Stimulated activated CD8-positive, alpha-beta memory T cell treated with anti-CD3 and anti-CD28 coated beads, Interleukin-4, amount 100 ng/mL, for 24 hours (primary cell): Measurements from ENCODE around the gene ZNF366.

ENCODE experiments used
- DNase-seq: peaks from one replicate; pipeline ENCODE4 v3.0.0-alpha.2; 2020; ENCODE audit warnings: low read depth

Gene ZNF366

DNA sequence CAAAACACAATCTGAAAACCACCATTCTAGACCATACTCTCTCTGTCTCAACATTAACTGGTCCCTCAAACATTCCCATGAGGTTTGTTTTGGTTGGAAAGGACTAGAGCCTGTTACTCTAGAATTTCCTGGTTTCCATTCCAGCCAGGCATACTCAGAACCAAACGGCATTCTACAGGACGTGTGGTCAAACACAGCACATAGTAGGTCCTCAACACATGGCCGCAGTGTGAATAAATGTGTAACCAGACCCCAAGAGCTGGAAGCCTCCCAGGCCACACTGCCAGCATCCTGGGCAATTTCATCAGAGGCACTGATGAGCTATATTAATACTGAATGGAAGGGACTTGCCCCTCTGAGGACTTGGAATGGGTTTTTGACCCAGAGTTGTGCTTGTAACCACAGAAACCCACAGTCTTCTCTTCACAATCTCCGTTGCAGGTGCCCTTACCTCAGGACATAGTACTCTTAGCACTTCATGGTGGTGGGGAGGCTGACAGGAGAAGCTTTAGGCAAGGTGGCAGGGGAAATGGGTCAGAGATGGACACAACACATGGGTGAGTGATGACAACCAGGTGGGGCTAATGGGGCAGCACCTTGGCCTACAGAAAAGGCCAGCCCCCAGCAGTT lies 66.0 kb downstream of the ZNF366 start:
- DNase-seq = no peak

DNA sequence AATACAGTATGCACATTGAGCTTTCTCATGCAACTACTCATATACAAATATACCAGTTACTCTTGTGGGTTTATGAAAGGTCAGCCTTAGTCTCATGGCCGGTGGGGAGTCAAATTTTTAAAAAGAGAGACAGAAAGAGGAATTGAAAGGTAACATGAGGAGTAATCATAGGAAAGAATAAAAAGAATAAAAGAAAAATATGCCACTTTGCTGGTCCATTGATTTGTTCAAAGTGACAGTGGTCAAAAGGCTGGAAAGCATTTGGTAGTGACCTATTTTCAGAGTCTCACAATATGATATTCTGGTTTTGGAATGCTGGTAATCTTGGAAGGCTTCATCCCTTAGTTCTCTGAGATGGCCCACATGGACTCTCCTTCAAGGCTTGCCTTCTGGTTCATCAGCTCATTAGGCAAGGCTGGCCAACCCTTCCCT lies 67.0 kb downstream of the ZNF366 start:
- DNase-seq = no peak

DNA sequence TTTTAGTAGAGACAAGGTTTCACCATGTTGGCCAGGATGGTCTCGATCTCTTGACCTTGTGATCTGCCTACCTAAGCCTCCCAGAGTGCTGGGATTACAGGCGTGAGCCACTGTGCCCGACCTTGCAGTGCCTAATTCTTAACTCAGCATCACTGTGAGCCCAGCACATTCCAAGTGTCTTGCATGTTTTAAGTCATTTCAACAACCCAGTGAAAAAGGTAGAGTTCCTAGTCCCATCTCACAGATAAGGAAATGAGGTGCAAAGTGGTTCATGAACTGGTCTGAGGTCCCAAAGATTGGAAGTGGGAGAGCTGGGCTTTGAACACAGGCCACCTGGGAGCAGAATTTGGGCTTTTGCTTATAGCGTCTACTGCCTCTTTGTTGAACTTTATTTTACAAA lies 68.0 kb downstream of the ZNF366 start:
- DNase-seq = no peak

DNA sequence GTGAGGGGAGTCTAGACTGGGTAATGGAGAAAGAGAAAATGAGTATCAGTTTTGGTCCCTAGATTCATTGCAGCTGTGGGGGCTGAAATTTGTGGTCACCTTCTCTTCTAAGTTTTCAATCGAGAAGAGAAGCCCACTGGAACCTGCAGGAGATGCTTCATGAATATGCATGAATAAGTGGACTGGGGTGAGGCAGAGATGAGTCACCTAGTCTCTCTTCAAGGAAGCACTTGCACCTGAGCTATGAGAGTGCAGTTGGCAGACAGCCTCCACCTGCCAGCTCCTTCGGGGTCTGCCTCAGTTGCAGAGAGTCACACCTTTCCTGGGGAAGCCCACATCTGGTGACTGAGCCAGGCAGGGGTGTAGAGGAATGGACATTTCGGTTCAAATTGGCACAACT lies 69.1 kb downstream of the ZNF366 start:
- no peak for DNase-seq

DNA sequence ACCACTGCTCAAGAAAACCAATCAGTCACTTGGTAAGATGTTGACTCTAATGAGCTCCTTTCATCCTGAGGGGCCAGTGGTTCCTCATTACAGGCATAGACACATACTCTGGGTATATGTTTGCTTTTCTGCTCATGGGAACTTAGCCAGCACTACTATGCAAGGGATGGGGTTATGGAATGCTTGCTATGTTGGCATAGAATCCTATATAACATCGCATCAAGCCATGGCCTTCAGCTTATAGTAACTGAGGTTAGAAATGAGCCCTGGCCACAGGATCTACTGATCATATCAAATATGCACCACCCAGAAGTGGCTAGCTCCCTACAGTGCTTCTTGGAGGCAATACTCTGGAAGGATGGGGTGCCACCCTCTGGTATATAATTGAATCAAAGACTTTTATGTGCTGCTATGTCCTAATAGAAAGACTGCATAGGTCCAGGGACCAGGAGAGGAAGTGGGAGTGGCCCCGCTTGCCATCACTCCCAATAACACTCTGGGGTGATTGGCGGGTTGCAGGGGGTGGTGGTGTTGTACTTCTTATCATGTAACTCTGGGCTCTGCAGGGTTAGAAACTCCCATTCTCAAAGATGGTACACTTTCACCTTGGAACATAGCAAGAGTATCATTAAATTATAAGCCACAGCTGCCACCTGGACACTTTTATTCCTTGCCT lies 70.3 kb downstream of the ZNF366 start:
- no peak for DNase-seq

DNA sequence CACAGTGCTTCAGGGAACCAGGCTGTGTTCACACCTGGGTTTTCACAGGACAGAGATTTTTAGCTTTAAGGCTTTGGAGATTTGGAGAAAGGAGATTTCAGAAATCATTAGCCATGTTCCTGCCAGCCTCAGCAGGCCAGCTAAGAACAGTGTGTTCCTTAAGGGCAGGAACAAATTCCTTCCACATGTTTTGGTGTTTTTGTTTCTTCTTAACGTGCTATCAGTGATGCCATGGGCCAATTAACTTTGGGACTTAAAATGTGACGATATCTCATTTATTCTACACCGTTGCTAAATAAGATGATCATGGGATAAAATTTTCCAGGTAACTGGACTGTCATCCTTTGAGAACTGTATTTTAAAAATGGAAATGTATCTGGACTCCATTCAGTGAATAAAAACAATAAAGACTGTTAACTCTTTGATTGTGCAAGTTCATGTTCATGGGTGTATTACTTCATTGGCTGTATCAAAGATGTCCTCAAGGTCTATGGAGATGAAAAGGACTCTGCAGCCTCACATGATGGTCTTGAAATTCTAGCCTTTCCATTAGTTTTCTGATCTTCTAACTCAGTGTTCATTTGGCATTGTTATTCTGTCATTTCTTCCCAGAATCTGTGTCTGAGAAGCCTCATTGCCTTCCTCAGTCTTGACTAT lies 72.3 kb downstream of the ZNF366 start:
- DNase-seq = no peak

DNA sequence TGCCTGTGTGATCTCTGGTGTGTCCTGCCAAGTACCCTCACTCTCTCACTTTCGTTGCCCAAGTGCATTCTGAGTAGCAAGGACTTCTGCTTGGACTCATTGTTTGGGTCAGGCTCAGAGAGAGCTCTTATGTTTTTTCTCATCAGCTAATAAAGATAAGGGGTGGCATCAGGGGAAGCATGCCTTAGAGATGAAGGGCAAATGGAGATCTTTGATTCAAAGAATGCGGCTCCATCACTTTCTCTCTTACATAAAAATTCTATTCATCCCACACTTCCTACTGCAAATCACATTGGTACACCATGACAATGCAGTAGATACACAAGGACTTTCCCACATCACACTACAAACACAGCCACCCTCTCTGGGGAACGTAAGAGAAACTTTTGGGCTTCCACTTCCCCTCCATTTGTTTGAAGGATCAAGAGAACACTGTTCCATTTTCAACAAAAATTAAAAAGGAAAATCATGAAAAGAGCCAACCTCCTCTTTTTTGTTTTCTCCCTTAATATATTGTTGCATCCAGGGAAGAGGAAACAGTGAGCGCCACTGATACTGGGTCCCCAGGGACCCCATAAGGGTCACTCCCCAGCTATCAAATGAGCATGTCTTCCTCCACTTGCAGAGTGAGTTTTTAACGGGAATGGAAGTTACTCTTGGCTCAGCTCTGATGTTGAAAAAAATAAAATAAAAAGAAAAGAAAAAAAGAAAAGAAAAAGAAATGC lies 73.0 kb downstream of the ZNF366 start:
- no peak for DNase-seq

DNA sequence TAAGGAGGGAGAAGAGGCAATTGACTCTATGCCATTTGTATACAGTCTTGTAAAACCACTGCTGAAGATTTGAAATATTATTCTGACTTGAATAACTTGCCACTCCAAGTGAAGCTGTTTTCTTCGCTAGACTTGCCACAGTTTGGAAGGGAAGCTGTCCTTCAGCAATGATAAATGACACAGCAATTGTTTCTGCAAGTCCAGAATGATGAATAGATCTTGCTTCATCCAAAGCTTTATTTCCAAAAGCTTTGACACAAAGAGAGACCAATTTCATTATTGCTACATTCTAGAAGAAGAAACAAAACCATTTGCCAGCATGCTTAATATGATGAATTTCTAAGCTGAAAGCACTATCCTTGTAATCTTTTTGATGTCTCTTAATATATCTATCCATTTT lies 73.7 kb downstream of the ZNF366 start:
- no peak for DNase-seq

DNA sequence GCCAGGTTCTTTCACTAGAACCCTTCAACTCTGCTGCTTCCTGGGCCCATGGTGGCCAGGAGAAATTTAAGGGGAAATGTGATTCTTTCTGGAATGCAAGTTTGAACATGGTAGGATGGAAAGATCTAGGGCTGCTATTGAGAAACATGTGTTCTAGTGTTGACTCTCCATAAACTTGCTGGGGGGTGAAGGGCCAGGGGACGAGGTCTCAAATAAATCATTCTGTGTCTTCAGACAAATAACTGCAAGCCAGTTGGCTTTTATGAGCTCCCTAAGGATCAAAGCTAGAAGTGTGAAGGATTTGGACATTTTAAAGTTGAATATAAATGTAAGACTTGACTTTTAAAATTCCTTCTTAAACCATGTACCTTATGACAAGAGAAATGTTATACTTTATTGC lies 78.5 kb downstream of the ZNF366 start:
- no peak for DNase-seq

DNA sequence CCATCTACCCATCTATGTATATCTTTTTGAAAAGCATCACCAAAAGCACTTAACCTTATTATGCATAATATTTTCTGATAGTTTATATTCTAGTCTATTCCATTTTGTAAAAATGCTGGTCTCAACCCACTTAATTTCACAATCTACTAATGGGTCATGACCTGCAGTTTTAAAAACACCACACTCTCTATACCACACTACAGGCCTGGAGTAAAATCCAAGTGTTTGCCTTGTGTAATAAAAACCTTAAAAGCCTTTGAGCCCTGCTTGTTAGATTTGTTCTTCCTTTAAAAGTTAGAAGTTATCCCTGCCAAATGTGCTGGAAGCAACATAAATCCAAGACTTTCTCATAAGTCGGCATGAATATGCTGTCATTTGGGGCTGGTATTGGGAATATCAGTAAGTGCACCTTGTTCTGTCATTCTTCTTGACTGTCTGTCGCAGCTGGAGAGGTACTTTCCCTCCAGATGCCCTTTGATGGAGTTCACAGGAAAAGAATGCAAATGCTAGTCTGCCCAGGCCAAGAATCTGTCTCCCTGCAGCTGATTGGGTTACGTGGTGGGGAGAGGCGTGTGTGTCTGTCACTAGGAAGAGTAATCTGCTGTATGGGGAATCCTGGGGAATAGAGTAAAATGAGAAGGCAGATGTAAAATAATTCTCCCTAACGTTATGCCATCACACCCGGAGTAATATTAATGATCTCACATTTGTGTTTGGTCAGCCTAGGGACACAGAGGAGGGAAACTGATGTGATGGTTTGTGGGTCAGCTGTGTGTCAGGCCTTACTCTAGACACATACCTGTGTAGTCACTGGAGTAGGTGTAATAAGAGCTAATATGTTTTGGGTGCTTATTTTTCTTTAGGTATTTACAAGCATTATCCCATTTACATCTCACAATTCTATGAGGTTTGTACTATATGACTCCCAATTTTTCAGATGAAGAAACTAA lies 79.4 kb downstream of the ZNF366 start:
- DNase-seq = no peak

DNA sequence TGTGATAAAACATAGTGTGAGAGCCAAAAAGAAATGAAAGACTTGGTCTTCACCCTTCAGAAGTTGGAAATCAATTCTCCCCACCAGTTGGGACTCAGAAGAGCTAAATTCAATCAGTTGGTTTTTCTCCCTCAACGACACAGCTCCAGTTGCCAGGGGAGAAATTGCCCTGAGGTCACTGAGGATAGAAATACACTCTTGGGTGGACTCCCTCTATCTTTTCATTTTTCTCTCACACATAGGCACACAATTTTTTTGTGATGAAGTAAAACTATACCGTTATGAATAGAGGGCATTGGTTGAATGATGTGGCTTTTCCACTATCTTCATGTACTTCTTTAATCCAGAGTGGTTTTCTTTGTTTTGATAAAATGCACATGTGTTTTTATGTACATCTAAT lies 80.2 kb downstream of the ZNF366 start:
- no peak for DNase-seq

DNA sequence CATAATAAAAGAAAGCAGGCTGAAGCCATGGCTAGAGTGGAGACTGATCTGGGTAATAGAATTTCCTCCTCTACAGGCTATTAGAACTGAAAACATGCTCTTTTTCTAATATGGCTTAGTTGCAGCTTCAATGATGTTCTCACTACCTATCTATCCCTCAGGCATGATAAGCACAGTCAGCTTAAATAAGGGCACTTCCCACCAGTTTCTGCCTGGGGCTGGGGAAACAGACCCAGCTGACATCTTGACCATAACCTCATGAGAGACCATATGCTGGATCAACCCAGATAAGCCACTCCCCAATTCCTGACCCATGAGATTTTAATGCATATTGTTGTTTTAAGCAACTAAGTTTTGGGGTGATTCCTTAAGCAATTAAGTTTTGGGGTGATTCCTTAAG lies 81.2 kb downstream of the ZNF366 start:
- no peak for DNase-seq

DNA sequence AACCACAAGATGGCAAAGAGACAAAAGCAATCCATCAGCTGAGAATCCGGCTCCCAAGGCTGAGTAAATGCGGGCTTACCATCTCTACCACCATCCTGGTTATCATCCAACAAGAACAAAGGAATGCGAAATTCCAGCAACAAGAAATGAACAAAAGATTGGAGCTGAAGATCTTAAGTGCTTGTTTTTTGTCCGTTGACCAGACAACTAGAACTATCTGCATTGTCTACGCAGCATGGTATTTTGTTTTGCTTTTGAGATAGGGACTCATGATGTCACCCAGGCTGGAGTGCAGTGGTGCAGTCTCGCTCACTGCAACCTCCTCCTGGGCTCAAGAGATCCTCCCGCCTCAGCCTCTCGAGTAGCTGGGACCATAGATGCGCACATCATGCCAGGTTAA lies 88.9 kb downstream of the ZNF366 start:
- no peak for DNase-seq

DNA sequence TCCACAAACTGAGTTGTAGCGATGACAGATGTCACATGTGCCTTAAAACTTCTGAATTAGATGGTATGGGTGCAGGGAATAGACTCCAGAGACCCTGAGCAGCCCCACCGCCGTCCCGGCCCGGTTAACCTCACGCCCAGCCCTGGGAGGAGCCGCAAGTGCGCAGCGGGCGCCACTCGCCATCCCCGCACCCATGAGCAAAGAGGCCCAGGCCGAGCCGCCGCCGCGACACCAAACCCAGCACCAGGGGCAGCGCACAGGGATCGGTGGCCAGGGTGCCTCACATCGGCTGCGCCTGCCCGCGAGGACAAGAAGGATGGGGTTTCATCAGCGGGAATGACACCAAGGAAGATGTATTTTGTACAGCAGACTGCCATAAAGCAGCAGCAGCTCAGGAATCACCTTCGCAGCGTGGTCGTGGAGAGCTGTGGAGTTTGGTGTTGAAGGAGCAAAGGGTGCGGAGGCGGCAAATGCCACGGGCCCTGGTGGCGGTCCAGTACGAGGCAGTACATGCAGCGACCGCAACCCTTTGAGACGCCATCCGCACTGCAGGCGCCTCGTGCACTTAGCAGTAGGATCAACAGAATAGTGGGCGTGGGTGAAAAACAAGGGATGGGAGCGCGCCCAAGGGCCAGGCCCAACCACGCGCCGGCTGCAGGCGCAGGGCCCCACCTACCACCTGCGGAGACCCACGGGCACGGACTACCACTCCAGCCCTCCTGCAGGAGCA lies 89.7 kb downstream of the ZNF366 start:
- no peak for DNase-seq

DNA sequence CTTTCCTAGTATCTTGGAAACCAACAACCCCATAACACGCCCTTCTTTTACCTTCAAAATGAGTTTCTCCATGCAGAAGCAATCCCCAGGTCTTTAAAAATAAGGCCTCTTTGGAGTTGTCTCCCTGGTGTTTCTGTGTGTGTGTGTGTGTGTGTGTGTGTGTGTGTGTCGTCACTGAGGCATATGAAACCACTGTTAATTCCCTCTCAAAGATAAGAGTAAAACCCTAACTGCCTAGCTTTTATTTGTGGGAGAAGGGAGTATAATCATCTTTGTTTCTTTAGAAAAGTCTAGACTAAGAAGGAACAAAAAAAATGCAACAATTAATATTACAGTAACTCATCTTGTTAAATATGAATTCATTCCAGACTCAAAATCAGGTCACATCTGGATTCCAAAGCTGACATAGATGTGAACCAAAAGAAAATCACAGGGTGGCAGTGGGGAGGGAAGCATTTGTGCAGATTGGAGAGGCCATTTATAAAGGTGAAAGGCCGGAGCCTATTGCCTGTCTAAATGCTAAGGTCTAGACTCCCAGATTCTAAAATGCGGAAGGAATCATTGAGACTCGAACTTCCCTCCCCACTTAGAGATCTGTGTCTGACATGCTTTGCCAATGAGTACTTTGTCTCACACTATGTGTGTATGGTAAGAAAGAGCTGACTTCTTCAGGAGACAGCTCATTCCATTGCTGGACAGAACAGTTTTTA lies 91.4 kb downstream of the ZNF366 start:
- no peak for DNase-seq

DNA sequence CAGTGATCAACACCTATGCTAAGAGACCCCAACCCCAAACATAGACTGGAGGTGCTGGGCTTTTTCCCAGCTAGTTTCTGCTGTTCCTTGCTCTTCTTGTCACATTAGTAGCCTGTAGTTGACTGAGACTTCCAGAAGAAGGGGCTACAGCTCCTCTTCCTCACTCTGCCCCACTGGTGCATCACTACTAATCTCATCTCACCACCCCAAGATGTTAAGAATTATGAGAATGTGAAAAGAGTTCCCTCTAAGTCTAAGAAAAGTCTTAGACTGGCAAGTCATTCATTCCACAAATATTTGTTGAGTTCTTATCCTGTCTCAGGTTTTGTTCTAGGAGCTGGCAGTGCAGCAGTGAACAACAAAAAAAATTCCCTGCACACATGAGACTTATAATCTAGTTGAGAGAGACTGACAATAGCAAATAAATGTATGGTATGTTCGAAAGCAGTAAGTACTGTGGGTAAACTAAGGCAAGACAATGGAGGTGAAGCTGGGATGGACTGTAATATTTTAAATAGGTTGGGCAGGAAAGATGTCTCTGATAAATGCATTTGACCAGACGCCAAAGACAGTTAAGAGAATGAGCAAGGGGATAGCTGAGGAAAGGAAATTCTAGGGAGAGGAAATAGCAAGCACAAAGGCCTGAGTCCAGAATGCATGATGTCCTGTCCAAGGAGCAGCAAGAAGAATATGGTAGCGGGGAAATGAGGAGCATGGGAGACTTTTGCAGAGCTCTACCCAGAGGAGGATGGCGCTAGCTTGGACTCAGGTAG lies 94.7 kb downstream of the ZNF366 start:
- no peak for DNase-seq

DNA sequence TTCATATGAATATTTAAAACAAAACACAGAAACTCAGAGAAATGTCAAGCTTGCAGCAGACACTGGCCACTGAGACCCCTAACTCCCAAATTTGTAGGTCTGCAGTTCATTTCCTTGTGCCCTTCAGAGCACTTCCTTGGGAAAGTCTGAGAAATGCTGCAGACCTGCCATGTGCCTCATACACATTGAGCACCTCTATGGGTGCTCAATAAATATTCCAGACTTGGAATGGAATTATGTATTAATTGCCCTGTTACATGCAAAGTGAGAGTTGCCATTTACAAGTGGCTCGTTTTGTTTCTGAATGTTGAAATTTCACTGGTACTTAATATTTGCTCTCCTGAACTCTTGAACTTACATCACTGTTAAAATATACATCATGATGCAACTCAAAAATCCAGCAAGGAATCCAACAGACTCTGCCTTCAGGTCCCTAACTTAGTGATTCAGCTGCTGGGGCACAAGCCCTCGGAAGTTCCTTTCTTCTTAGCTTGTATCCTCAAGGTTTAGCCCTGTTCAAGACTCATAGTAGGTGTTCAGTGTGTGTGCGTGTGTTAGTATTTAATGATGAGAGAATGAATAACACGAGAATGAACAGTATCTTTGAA lies 96.4 kb downstream of the ZNF366 start:
- no peak for DNase-seq

DNA sequence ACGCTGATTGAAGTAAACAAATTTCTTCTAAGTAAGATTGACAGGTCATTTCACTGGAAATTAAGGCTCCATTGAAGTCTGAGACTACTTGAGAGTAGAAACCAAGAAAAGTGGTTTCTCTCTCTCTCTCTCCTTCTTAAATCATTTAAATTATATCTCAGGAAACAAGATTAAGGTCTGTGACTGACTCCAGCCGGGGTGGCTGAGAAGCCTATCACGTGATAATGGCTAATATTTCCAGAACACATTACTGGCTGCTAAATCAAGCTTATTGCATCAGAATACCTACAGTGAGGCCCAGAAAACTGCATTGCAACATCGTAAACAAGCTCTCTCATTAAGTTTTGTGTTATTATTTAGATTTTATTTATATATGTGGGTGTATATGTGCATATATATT lies 98.6 kb downstream of the ZNF366 start:
- no peak for DNase-seq

DNA sequence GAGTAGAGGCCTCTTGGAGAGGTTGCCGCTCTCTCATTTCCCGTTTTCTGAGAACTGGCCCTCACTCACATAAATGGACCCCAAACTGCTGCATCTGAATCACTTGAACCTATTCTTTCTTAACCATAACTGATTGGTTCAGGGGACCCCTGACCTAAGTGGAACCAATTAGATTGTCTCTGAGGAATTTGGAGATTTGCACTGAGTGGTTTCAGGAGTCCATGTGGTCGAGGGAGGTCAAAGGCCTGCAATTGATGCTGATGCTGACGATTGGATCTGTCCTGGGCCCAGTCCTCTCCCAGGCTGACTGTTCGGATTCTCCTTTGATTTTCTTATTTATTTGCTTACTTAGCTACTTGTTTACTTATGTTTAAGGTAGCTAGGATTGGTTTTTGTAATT lies 99.1 kb downstream of the ZNF366 start:
- DNase-seq = no peak
